A549 (cell line): ENCODE measurements around the gene MAG. TPM values are rescaled to one million over a fixed set of nuclear protein-coding genes. Genes with fewer than 3 reads are reported as not detected.

Experiments
- ATAC-seq, 2 experiments: fragments of 200-7000 bp in 1 of 2; fragments of >200 bp in 1 of 2; cut with Nextera tagmentation in 1 of 2; cut with Tn5 transposase in 1 of 2; 3 replicates each; pipeline versions ENCODE4 v1.8.0 to v1.9.1; 2018 to 2020; ENCODE audit warnings: mild to moderate bottlenecking in 1 of 2, moderate library complexity in 1 of 2
- CTCF ChIA-PET: fragments of 300-600 bp; sonication (Branson Sonifier 250); formaldehyde crosslinking; extraction: SDS; loops from one replicate; lab custom pipeline; 2021; ENCODE audit warnings: antibody characterized with exemption, inconsistent platforms; lab: Yijun Ruan, JAX
- POLR2A ChIA-PET: fragments of 350-600 bp; formaldehyde crosslinking; extraction: SDS; loops from one replicate; lab custom pipeline; 2021; ENCODE audit warnings: antibody characterized with exemption, inconsistent platforms; lab: Yijun Ruan, JAX
- DNase-seq, 2 experiments: peaks; one replicate each; pipeline versions ENCODE4 v3.0.0 to v3.0.0-alpha.2; 2011 to 2016; ENCODE audit warnings: low read depth in 1 of 2, low spot score in 1 of 2
- FAIRE-seq: peaks from 2 replicates; lab custom pipeline; 2011; peaks lifted over from hg19 to GRCh38; lab: Jason Lieb, UNC
- H3K27ac ChIP-seq, 2 experiments: fragments of >200 bp; sonication (Bioruptor Twin); formaldehyde crosslinking; 3 replicates each; pipeline ENCODE4 v1.5.1; 2016 to 2017
- H3K4me1 ChIP-seq: fragments of >200 bp; sonication (Bioruptor Twin); formaldehyde crosslinking; 3 replicates; pipeline ENCODE4 v1.6.1; 2016
- H3K4me2 ChIP-seq: fragments of >200 bp; sonication (Bioruptor Twin); formaldehyde crosslinking; 3 replicates; pipeline ENCODE4 v1.6.1; 2016
- H3K4me3 ChIP-seq: fragments of >200 bp; sonication (Bioruptor Twin); formaldehyde crosslinking; 3 replicates; pipeline ENCODE4 v1.5.1; 2016
- H3K9me3 ChIP-seq: fragments of >200 bp; sonication (Bioruptor Twin); formaldehyde crosslinking; 3 replicates; pipeline ENCODE4 v1.6.1; 2016
- CBX2 ChIP-seq: fragments of 200-600 bp; sonication (generic); IDR thresholded peaks from 2 replicates; pipeline ENCODE4 v1.6.1; 2016; ENCODE audit warnings: low read depth, mild to moderate bottlenecking, borderline replicate concordance
- CEBPB ChIP-seq, 2 experiments: fragments of >200 bp in 1 of 2; sonication (Bioruptor Twin) in 1 of 2; formaldehyde crosslinking in 1 of 2; IDR thresholded peaks; 2 replicates each; pipeline ENCODE4 v1.6.1; 2012 to 2016
- ELK1 ChIP-seq: fragments of 150-350 bp; IDR thresholded peaks from 2 replicates; pipeline ENCODE4 v1.6.1; 2014; ENCODE audit warnings: low read depth, mild to moderate bottlenecking, low read length
- GATA3 ChIP-seq: IDR thresholded peaks from 2 replicates; pipeline ENCODE4 v1.6.1; 2012; ENCODE audit warnings: borderline replicate concordance
- HEYL ChIP-seq: fragments of 250-450 bp; sonication (Bioruptor Pico); IDR thresholded peaks from 2 replicates; pipeline ENCODE4 v1.8.0; 2021; ENCODE audit warnings: mild to moderate bottlenecking, moderate library complexity
- HMGXB4 ChIP-seq: fragments of 250-450 bp; sonication (Bioruptor Pico); IDR thresholded peaks from 2 replicates; pipeline ENCODE4 v1.5.0; 2021; ENCODE audit warnings: mild to moderate bottlenecking, moderate library complexity, borderline replicate concordance
- HOXB5 ChIP-seq: fragments of 250-450 bp; sonication (Bioruptor Pico); IDR thresholded peaks from 2 replicates; pipeline ENCODE4 v1.5.0; 2020; ENCODE audit warnings: mild to moderate bottlenecking, moderate library complexity
- JUN ChIP-seq, 2 experiments: fragments of >200 bp; sonication (Bioruptor Twin); formaldehyde crosslinking; IDR thresholded peaks; 2 replicates in 1 of 2; 3 replicates in 1 of 2; pipeline ENCODE4 v1.6.1; 2016 to 2017
- JUNB ChIP-seq: fragments of >200 bp; sonication (Bioruptor Twin); formaldehyde crosslinking; IDR thresholded peaks from 2 replicates; pipeline ENCODE4 v1.6.1; 2016
- MAFK ChIP-seq: fragments of 450-650 bp; IDR thresholded peaks from 2 replicates; pipeline ENCODE4 v1.6.1; 2014; ENCODE audit not compliant: partially characterized antibody
- MYC ChIP-seq: IDR thresholded peaks from 2 replicates; pipeline ENCODE4 v1.6.1; 2012; ENCODE audit warnings: mild to moderate bottlenecking, inconsistent platforms, low read length, improper control_type of control experiment, borderline replicate concordance
- NPAS2 ChIP-seq: fragments of 250-450 bp; sonication (Bioruptor Pico); IDR thresholded peaks from 2 replicates; pipeline ENCODE4 v1.8.0; 2022; ENCODE audit warnings: mild to moderate bottlenecking, moderate library complexity, borderline replicate concordance
- POLR2A ChIP-seq: IDR thresholded peaks from 2 replicates; pipeline ENCODE4 v1.6.1; 2012; ENCODE audit warnings: mild to moderate bottlenecking, low read length
- RCOR1 ChIP-seq: fragments of 150-350 bp; IDR thresholded peaks from 2 replicates; pipeline ENCODE4 v1.6.1; 2014; ENCODE audit warnings: antibody characterized with exemption, low read length, low read depth
- RFX5 ChIP-seq: fragments of 450-650 bp; IDR thresholded peaks from 2 replicates; pipeline ENCODE4 v1.7.1; 2014; ENCODE audit warnings: antibody characterized with exemption, mild to moderate bottlenecking, moderate library complexity
- ZC3H11A ChIP-seq: fragments of 450-650 bp; IDR thresholded peaks from 2 replicates; pipeline ENCODE4 v1.6.1; 2014; ENCODE audit warnings: antibody characterized with exemption, mild to moderate bottlenecking
- ZSCAN20 ChIP-seq: fragments of 250-450 bp; sonication (Bioruptor Pico); IDR thresholded peaks from 2 replicates; pipeline ENCODE4 v1.8.0; 2022; ENCODE audit warnings: mild to moderate bottlenecking, moderate library complexity
- WGBS: methylation state at CpG from one replicate; pipeline ENCODE4 v1.1.6; 2017; ENCODE audit errors: missing lambda C conversion rate; 5-methylcytosine and 5-hydroxymethylcytosine counted together
- polyA plus RNA-seq, 4 experiments: library from polyadenylated mRNA; depleted of rRNA in 3 of 4; stranded (reverse); fragments of >200 nt; fragmentation: RNase III in 1 of 4; extraction: RNeasy Plus Mini Kit Qiagen cat#74134 plus additional on column Dnase treatment in 1 of 4; gene quantifications; 2 replicates in 3 of 4; 3 replicates in 1 of 4; pipeline ENCODE4 v1.2.3, GENCODE V29; 2011 to 2017

The MAG gene
- polyA plus RNA-seq, 2 of the 4 experiments (the other 2 are of a cell fraction): not detected

GRCh38 chr19:35260694-35261304, 31.2 kb upstream of the MAG start:
- ChIA-PET POLR2A (interaction anchor here (1.2 kb wide), 1 partner anchor 9 kb away, joined by 3 read pairs; no protein-coding TSS in a partner anchor), CTCF (interaction anchor here (0.6 to 4.2 kb wide), 7 partner anchors 10 to 208 kb away, joined by 3 to 11 read pairs (median 4); no protein-coding TSS in a partner anchor)
- no peaks in the 10 kb centered on the region for H3K9me3 ChIP-seq
- ATAC-seq (no peak; a peak in 1 of 6 replicates), DNase-seq (no peak), FAIRE-seq (peak; percentile 70)
- no peak overlapping the region for H3K4me2 ChIP-seq
- TF ChIP-seq JUNB (no peak), CEBPB (IDR thresholded peaks at IDR 0.05) (no peak), RCOR1 (no peak), MAFK (no peak), NPAS2 (no peak), CBX2 (no peak), HOXB5 (CRISPR knock-in tag) (no peak), HMGXB4 (CRISPR knock-in tag) (no peak), HEYL (CRISPR knock-in tag) (no peak), ZC3H11A (no peak), ELK1 (no peak), GATA3 (no peak), MYC (no peak), JUN (IDR thresholded peaks at IDR 0.05) (no peak), RFX5 (no peak)
- H3K4me1 ChIP-seq: no peaks in the 10 kb centered on the region
- H3K4me3 ChIP-seq: no peak overlapping the region
- WGBS: 69% methylated on average over 10 of the region's 10 CpGs
- no peak overlapping the region for H3K27ac ChIP-seq

GRCh38 chr19:35261356-35262100, 30.4 kb upstream of the MAG start:
- Histone ChIP-seq H3K4me3 (no peak overlapping the region), H3K9me3 (no peaks in the 10 kb centered on the region), H3K27ac (no peak overlapping the region), H3K4me1 (peaks cover 2% of the 10 kb centered on the region), H3K4me2 (no peak overlapping the region)
- 65% methylated on average over 12 of the region's 12 CpGs for WGBS
- ATAC-seq (peak in 1 of 2 experiments; percentile 6; a peak in 3 of 6 replicates), FAIRE-seq (peak; percentile 7), DNase-seq (no peak)
- POLR2A ChIA-PET: interaction anchor here (0.6 to 1.2 kb wide), 3 partner anchors 8 to 1222 kb away, joined by 3 to 4 read pairs (median 3); no protein-coding TSS in a partner anchor
- TF ChIP-seq CEBPB (IDR thresholded peaks at IDR 0.05): peak in 1 of 2 experiments; percentile 27; a peak in 1 of 4 replicates
- TF ChIP-seq HEYL (CRISPR knock-in tag): no peak
- CTCF ChIA-PET: interaction anchor here (0.6 to 4.2 kb wide), 9 partner anchors 11 to 424 kb away, joined by 3 to 11 read pairs (median 3); no protein-coding TSS in a partner anchor

GRCh38 chr19:35262101-35262761, 29.7 kb upstream of the MAG start:
- 73% methylated on average over 17 of the region's 17 CpGs for WGBS
- Histone ChIP-seq H3K9me3 (no peaks in the 10 kb centered on the region), H3K27ac (no peak overlapping the region), H3K4me1 (peaks cover 6% of the 10 kb centered on the region), H3K4me2 (no peak overlapping the region), H3K4me3 (no peak overlapping the region)
- DNase-seq: no peak
- no peak for FAIRE-seq
- ChIA-PET POLR2A (no interaction called here), CTCF (interaction anchor here (0.7 to 4.2 kb wide), 6 partner anchors 11 to 425 kb away, joined by 3 to 11 read pairs (median 4); no protein-coding TSS in a partner anchor)
- TF ChIP-seq POLR2A: peak; percentile 22
- TF ChIP-seq ZSCAN20 (CRISPR knock-in tag): no peak
- peak in 1 of 2 experiments; percentile 15; a peak in 3 of 6 replicates for ATAC-seq
